22Rv1 (cell line): ENCODE data around the gene GCNT2.
"Not testable (repeated sequence)": the region's sequence is repeated elsewhere in the genome, so short reads cannot be mapped to it uniquely, and the experiment has no call there.

ENCODE experiments used
- ZFX ChIP-seq: fragments of 450-650 bp; IDR thresholded peaks from 2 replicates; pipeline ENCODE4 v1.6.1; 2017; ENCODE audit warnings: antibody characterized with exemption, borderline replicate concordance
- TF ChIP-seq, protein P1 (sequence below): fragments of 450-650 bp; IDR thresholded peaks from 2 replicates; pipeline ENCODE4 v1.5.1; 2017; ENCODE audit warnings: mild to moderate bottlenecking

DNA sequence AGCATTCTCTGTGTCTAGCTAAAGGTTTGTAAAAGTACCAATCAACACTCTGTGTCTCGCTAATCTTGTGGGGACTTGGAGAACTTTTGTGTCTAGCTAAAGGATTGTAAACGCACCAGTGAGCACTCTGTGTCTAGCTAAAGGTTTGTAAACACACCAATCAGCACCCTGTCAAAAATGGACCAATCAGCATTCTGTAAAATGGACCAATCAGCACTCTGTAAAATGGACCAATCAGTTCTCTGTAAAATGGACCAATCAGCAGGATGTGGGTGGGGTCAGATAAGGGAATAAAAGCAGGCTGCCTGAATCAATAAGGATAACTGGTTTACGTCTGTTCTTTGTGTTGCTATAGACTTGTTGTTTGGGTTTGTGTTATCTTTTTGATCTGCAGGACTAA, 29.2 kb upstream of the GCNT2 start:
- TF ChIP-seq, protein P1, sequence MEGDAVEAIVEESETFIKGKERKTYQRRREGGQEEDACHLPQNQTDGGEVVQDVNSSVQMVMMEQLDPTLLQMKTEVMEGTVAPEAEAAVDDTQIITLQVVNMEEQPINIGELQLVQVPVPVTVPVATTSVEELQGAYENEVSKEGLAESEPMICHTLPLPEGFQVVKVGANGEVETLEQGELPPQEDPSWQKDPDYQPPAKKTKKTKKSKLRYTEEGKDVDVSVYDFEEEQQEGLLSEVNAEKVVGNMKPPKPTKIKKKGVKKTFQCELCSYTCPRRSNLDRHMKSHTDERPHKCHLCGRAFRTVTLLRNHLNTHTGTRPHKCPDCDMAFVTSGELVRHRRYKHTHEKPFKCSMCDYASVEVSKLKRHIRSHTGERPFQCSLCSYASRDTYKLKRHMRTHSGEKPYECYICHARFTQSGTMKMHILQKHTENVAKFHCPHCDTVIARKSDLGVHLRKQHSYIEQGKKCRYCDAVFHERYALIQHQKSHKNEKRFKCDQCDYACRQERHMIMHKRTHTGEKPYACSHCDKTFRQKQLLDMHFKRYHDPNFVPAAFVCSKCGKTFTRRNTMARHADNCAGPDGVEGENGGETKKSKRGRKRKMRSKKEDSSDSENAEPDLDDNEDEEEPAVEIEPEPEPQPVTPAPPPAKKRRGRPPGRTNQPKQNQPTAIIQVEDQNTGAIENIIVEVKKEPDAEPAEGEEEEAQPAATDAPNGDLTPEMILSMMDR = not testable (repeated sequence)
- not testable (repeated sequence) for TF ChIP-seq ZFX
